K562 (cell line): ENCODE results near the gene KIAA0930. TPM values are rescaled to one million over a fixed set of nuclear protein-coding genes. Genes with fewer than 3 reads are reported as not detected.

Experiments
- ATAC-seq: fragments of 200-7000 bp; cut with Tn5 transposase; 3 replicates; pipeline ENCODE4 v1.9.1; 2020; ENCODE audit warnings: moderate library complexity
- BruUV-seq: library from RNA; stranded (reverse); fragments of 400-500 nt; replicated peaks from 2 replicates; lab custom pipeline; 2021; lab: Mats Ljungman, UMichigan
- CTCF ChIA-PET: fragments of 300-600 bp; formaldehyde crosslinking; extraction: SDS; loops from one replicate; lab custom pipeline; 2021; ENCODE audit warnings: low intra/inter-chr PET ratio; lab: Yijun Ruan, JAX
- POLR2A ChIA-PET: fragments of 300-600, 350-650 bp; sonication (Branson Sonifier 250); formaldehyde crosslinking; extraction: SDS; loops from one replicate; lab custom pipeline; 2021; ENCODE audit warnings: antibody characterized with exemption, inconsistent platforms; lab: Yijun Ruan, JAX
- DNase-seq, 4 experiments: peaks; one replicate each; pipeline versions ENCODE4 v3.0.0 to v3.0.0-alpha.2; 2011 to 2018; ENCODE audit warnings: low spot score in 3 of 4, mixed read lengths in 3 of 4; ENCODE audit errors: extremely low read depth in 1 of 4
- FAIRE-seq: peaks from 2 replicates; lab custom pipeline; 2011; peaks lifted over from hg19 to GRCh38; lab: Jason Lieb, UNC
- H2AFZ ChIP-seq: 2 replicates; pipeline ENCODE4 v1.6.0; 2011; ENCODE audit warnings: low read depth, low read length, control low read depth, inconsistent platforms
- H3K27ac ChIP-seq: fragments of 200-600 bp; 3 replicates; pipeline ENCODE4 v1.8.0; 2011; ENCODE audit warnings: low read depth, mild to moderate bottlenecking, control low read depth, inconsistent platforms, low read length, moderate library complexity, mixed read lengths; ENCODE audit errors: extremely low read depth
- H3K27me3 ChIP-seq, 2 experiments: fragments of 300-600 bp in 1 of 2; 2 replicates in 1 of 2; 3 replicates in 1 of 2; pipeline versions ENCODE4 v1.6.0 to v1.8.0; 2011; ENCODE audit warnings: inconsistent platforms in 2 of 2, low read length in 2 of 2, mild to moderate bottlenecking in 1 of 2, mixed read lengths in 1 of 2, moderate library complexity in 1 of 2; ENCODE audit not compliant: control insufficient read depth in 2 of 2, insufficient read depth in 2 of 2
- H3K36me3 ChIP-seq: fragments of 300-600 bp; 3 replicates; pipeline ENCODE4 v1.8.0; 2011; ENCODE audit warnings: mild to moderate bottlenecking, low read length, inconsistent platforms; ENCODE audit not compliant: control insufficient read depth, insufficient read depth
- H3K4me1 ChIP-seq, 2 experiments: fragments of 200-600 bp in 1 of 2; replicated peaks in 1 of 2; 2 replicates in 1 of 2; 3 replicates in 1 of 2; pipeline versions ENCODE4 v1.5.1 to v1.8.0; 2011; ENCODE audit warnings: inconsistent platforms in 2 of 2, low read length in 2 of 2, mild to moderate bottlenecking in 1 of 2, mixed read lengths in 1 of 2, moderate library complexity in 1 of 2; ENCODE audit not compliant: control insufficient read depth in 2 of 2, insufficient read depth in 2 of 2
- H3K4me2 ChIP-seq: 2 replicates; pipeline ENCODE4 v1.6.1; 2011; ENCODE audit warnings: low read length, control low read depth, inconsistent platforms, mixed read lengths; ENCODE audit not compliant: insufficient read depth
- H3K4me3 ChIP-seq: fragments of 200-600 bp; sonication (generic), shearing (Covaris generic); 2 replicates; pipeline ENCODE4 v1.5.1; 2016; ENCODE audit warnings: control low read depth, inconsistent platforms
- H3K79me2 ChIP-seq: fragments of 200-600 bp; 3 replicates; pipeline ENCODE4 v1.8.0; 2011; ENCODE audit warnings: low read length, inconsistent platforms; ENCODE audit not compliant: control insufficient read depth, insufficient read depth
- H3K9ac ChIP-seq, 2 experiments: 2 replicates each; pipeline versions ENCODE4 v1.6.0 to v1.6.1; 2011; ENCODE audit warnings: low read depth in 2 of 2, low read length in 2 of 2, control low read depth in 1 of 2, inconsistent platforms in 1 of 2, mild to moderate bottlenecking in 1 of 2, mixed read lengths in 1 of 2; ENCODE audit not compliant: insufficient read depth in 1 of 2
- H3K9me1 ChIP-seq: one replicate; pipeline ENCODE4 v1.6.0; 2011; ENCODE audit warnings: inconsistent platforms, mild to moderate bottlenecking, low read length, moderate library complexity; ENCODE audit not compliant: control insufficient read depth, insufficient read depth
- H3K9me3 ChIP-seq: replicated peaks from 2 replicates; pipeline ENCODE4 v1.5.1; 2011; ENCODE audit warnings: low read depth, low read length, inconsistent platforms; ENCODE audit not compliant: control insufficient read depth, insufficient read depth
- H4K20me1 ChIP-seq: replicated peaks from 2 replicates; pipeline ENCODE4 v1.6.1; 2011; ENCODE audit warnings: low read length, inconsistent platforms, mixed read lengths; ENCODE audit not compliant: control insufficient read depth, insufficient read depth
- CHD4 ChIP-seq: fragments of 200-600 bp; sonication (generic); IDR thresholded peaks from 3 replicates; pipeline ENCODE4 v1.6.1; 2012; ENCODE audit warnings: low read depth, mild to moderate bottlenecking, mixed read lengths, low read length, inconsistent platforms; ENCODE audit not compliant: insufficient read depth, insufficient replicate concordance, poor library complexity, severe bottlenecking
- ETV6 ChIP-seq, 3 experiments: fragments of 150-350 bp in 1 of 3; sonication (generic) in 1 of 3; formaldehyde crosslinking in 1 of 3; IDR thresholded peaks; 2 replicates each; pipeline versions ENCODE4 v1.6.1 to v1.8.0; 2014 to 2022; ENCODE audit warnings: borderline replicate concordance in 2 of 3, low read depth in 2 of 3, antibody characterized with exemption in 1 of 3, low read length in 1 of 3, mild to moderate bottlenecking in 1 of 3, missing genetic modification reagents in 1 of 3
- FOXA3 ChIP-seq, 2 experiments: fragments of 450-650 bp in 1 of 2; sonication (generic) in 1 of 2; formaldehyde crosslinking; IDR thresholded peaks in 1 of 2; conservative IDR thresholded peaks in 1 of 2; 2 replicates each; pipeline versions ENCODE4 v1.4.0 to v1.8.0; 2020 to 2022; ENCODE audit warnings: mild to moderate bottlenecking in 2 of 2, missing genetic modification reagents in 1 of 2
- FOXP1 ChIP-seq: sonication (generic); formaldehyde crosslinking; IDR thresholded peaks from 2 replicates; pipeline ENCODE4 v1.8.0; 2022; ENCODE audit warnings: mild to moderate bottlenecking, missing genetic modification reagents
- NCOA4 ChIP-seq: fragments of 450-650 bp; IDR thresholded peaks from 2 replicates; pipeline ENCODE4 v1.6.1; 2018; ENCODE audit warnings: mild to moderate bottlenecking; ENCODE audit not compliant: partially characterized antibody
- NCOA6 ChIP-seq: fragments of 450-650 bp; IDR thresholded peaks from 2 replicates; pipeline ENCODE4 v1.6.1; 2017; ENCODE audit warnings: mild to moderate bottlenecking
- NFATC3 ChIP-seq: fragments of 450-650 bp; IDR thresholded peaks from 2 replicates; pipeline ENCODE4 v1.6.1; 2017; ENCODE audit warnings: mild to moderate bottlenecking
- NONO ChIP-seq, 2 experiments: fragments of 200-400 bp in 1 of 2; fragments of 450-650 bp in 1 of 2; formaldehyde crosslinking in 1 of 2; IDR thresholded peaks; 2 replicates each; pipeline ENCODE4 v1.6.1; 2017; ENCODE audit warnings: low read depth in 2 of 2, mild to moderate bottlenecking in 2 of 2, moderate library complexity in 2 of 2, low read length in 1 of 2
- RAD51 ChIP-seq: fragments of 450-650 bp; IDR thresholded peaks from 2 replicates; pipeline ENCODE4 v1.7.1; 2016; ENCODE audit warnings: low read depth, mild to moderate bottlenecking, borderline replicate concordance
- SMC3 ChIP-seq: conservative IDR thresholded peaks from 2 replicates; pipeline ENCODE4 v1.6.1; 2011; ENCODE audit warnings: low read depth, low read length, improper control_type of control experiment; ENCODE audit not compliant: insufficient read depth
- ZBTB1 ChIP-seq: sonication (generic); formaldehyde crosslinking; IDR thresholded peaks from 2 replicates; pipeline ENCODE4 v1.8.1; 2023; ENCODE audit warnings: missing genetic modification reagents, low read depth, mild to moderate bottlenecking, borderline replicate concordance
- ZNF134 ChIP-seq: fragments of 250-450 bp; sonication (Bioruptor Pico); conservative IDR thresholded peaks from 2 replicates; pipeline ENCODE4 v1.4.0; 2020
- WGBS: fragments of 100-300 bp; shearing (Covaris generic); methylation state at CpG from one replicate; pipeline ENCODE4 v1.1.6; 2016; ENCODE audit warnings: low coverage, mixed read lengths; ENCODE audit not compliant: insufficient coverage; ENCODE audit errors: missing lambda C conversion rate; 5-methylcytosine and 5-hydroxymethylcytosine counted together
- in situ Hi-C: fragments of 300-500 bp; cut with MboI; formaldehyde crosslinking; loops from 4 replicates; pipeline ENCODE4 v1.15.0; 2018; ENCODE audit warnings: inconsistent platforms, mixed read lengths
- intact Hi-C: fragments of 100-400 bp; cut with micrococcal nuclease; formaldehyde crosslinking; loops from 2 replicates; pipeline ENCODE4 v1.14.2; 2022
- polyA plus RNA-seq, 8 experiments: library from polyadenylated mRNA; depleted of rRNA in 4 of 8; stranded (reverse) in 5 of 8; unstranded in 3 of 8; fragments of >200 nt; fragmentation: Nextera tagmentation in 2 of 8; fragmentation: Illumina TruSeq in 1 of 8; extraction: Ambion mirVana in 2 of 8; extraction: Trizol in 1 of 8; gene quantifications; 2 replicates each; pipeline versions ENCODE4 v1.2.1 to v1.2.3, GENCODE V29; 2011 to 2014; ENCODE audit warnings: inconsistent platforms in 1 of 8, missing spikeins in 1 of 8
- total RNA-seq, 7 experiments: library from RNA; depleted of rRNA in 6 of 7; stranded (reverse); fragments of >200 nt in 6 of 7; fragmentation: Illumina TruSeq in 2 of 7; extraction: Trizol in 2 of 7; gene quantifications; 2 replicates each; pipeline versions ENCODE4 v1.2.1 to v1.2.3, GENCODE V29; 2011 to 2021; ENCODE audit warnings: low replicate concordance in 1 of 7
- TF ChIP-seq, protein P1 (sequence below): fragments of 450-650 bp; formaldehyde crosslinking; IDR thresholded peaks from 2 replicates; pipeline ENCODE4 v1.4.0; 2020; ENCODE audit warnings: mild to moderate bottlenecking, mixed read lengths
- TF ChIP-seq, protein P2 (sequence below): fragments of 450-650 bp; IDR thresholded peaks from 2 replicates; pipeline ENCODE4 v1.6.1; 2016; ENCODE audit warnings: antibody characterized with exemption

KIAA0930 gene
- total and polyA plus RNA-seq, 9 of the 15 experiments (the other 6 are each of a cell fraction or from before 2014, with no cell fraction given), result 0.24 to 12.1 (median 6.4) TPM

DNA sequence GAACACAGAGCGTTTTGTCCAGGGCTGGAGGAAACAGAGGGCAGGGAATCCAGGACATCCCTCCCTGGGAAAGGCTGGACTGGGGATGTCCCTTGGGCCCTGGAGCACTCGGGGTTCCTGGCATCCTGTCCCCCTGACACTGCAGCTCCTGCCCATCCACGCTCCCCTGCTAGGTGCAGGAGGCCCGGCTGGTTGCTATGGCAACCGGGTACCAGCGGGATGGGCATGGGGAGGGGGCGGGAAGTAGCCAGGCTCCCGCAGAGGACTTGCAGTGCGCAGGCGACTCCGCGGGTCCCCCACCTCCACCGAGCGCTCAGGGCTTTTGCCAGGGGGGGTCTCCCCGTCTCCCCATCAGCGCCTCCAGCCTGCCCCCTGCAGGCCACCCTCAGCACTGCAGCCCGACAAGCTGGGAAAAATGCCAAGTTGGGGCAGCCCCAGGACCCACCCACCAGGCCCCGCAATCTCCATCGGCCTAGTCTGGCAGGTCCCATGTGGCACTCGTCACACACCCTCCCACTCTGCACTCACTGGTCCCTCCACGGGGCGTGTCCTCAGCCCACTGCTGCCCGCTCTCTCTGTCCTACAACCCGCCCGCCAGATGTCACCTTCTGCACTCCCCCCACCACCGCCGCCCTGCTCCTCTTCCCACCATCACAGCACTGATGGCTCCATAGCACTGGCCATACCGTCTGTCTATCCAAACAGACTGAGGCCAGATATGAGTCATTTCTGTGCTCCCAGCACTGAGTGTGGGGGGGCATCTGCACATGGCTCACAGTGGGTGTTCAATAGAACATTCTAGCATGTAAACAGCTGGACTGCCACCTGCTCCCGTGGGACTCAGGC is 31.5 kb downstream of the KIAA0930 start (continued):
- TF ChIP-seq ZBTB1, result no peak
- TF ChIP-seq NFATC3, result no peak
- TF ChIP-seq, all 486 proteins: peak for 16

DNA sequence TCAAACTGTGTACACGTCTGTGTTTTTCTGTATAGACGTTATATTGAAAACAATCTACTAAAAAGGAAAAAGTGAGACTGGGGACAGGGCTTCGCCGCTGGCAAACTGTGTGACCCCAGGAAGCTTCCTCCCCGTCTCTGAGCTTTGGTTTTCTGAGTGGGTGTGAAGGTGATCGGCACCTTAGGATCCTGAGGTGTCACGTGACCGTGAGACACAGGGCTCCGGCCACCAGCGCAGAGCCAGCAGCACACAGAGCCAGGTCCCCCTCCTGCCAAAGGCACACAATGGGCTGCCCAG is 32.0 kb downstream of the KIAA0930 start:
- Histone ChIP-seq H3K9me3 (no peaks in the 10 kb centered on the region), H3K27ac (no peak overlapping the region), H3K4me1 (peaks cover 0 to 27% of the 10 kb centered on the region in 2 experiments; a peak in 2 of 5 replicates), H3K4me3 (no peak overlapping the region), H3K9ac (no peak overlapping the region), H4K20me1 (peaks cover 15% of the 10 kb centered on the region; the same call in 1 of the 2 replicates), H3K4me2 (no peak overlapping the region), H3K79me2 (no peaks in the 10 kb centered on the region), H3K9me1 (no peaks in the 10 kb centered on the region), H3K36me3 (no peaks in the 10 kb centered on the region), H2AFZ (no peak overlapping the region), H3K27me3 (peaks cover 0 to 8% of the 10 kb centered on the region in 2 experiments; a peak in 2 of 5 replicates)
- FAIRE-seq (no peak), ATAC-seq (no peak), DNase-seq (no peak)
- in situ Hi-C loops (no loop called here), intact Hi-C loops (loop anchor here (10.0 kb wide), 1 partner anchor 104 kb away; no protein-coding TSS in a partner anchor)
- WGBS, result 42% methylated on average over 9 of the region's 10 CpGs
- TF ChIP-seq CHD4, result no peak
- no peak for TF ChIP-seq FOXP1 (CRISPR knock-in tag)
- no peak for TF ChIP-seq ETV6 (IDR thresholded peaks at IDR 0.05; ENCODE audit: borderline replicate concordance in 1 of 2, low read depth in 2 of 2, low read length in 1 of 2)
- no peak for TF ChIP-seq ETV6 (CRISPR knock-in tag; IDR thresholded peaks at IDR 0.05; ENCODE audit: borderline replicate concordance)
- no peak for TF ChIP-seq NFATC3
- no peak for TF ChIP-seq SMC3
- no peak for TF ChIP-seq NONO (IDR thresholded peaks at IDR 0.05; ENCODE audit: low read depth in 2 of 2, low read length in 1 of 2)
- TF ChIP-seq NCOA6, result no peak
- no peak for TF ChIP-seq ZNF134 (CRISPR knock-in tag)
- TF ChIP-seq, protein P1, sequence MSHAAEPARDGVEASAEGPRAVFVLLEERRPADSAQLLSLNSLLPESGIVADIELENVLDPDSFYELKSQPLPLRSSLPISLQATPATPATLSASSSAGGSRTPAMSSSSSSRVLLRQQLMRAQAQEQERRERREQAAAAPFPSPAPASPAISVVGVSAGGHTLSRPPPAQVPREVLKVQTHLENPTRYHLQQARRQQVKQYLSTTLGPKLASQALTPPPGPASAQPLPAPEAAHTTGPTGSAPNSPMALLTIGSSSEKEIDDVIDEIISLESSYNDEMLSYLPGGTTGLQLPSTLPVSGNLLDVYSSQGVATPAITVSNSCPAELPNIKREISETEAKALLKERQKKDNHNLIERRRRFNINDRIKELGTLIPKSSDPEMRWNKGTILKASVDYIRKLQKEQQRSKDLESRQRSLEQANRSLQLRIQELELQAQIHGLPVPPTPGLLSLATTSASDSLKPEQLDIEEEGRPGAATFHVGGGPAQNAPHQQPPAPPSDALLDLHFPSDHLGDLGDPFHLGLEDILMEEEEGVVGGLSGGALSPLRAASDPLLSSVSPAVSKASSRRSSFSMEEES (CRISPR knock-in tag), result peak; percentile 62
- no peak for TF ChIP-seq FOXA3 (CRISPR knock-in tag; conservative IDR thresholded peaks at IDR 0.05 in 1 of 2, IDR thresholded peaks at IDR 0.05 in 1 of 2)
- TF ChIP-seq, protein P2, sequence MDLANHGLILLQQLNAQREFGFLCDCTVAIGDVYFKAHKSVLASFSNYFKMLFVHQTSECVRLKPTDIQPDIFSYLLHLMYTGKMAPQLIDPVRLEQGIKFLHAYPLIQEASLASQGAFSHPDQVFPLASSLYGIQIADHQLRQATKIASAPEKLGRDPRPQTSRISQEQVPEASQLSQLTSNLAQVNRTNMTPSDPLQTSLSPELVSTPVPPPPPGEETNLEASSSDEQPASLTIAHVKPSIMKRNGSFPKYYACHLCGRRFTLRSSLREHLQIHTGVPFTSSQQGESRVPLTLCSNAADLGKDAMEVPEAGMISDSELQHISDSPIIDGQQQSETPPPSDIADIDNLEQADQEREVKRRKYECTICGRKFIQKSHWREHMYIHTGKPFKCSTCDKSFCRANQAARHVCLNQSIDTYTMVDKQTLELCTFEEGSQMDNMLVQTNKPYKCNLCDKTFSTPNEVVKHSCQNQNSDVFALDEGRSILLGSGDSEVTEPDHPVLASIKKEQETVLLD, result no peak
- TF ChIP-seq RAD51, result 0 out of 2 replicates have a peak, but pooled peaks have one; percentile 33
- TF ChIP-seq NCOA4, result no peak
- ChIA-PET CTCF (interaction anchor here (0.6 kb wide), 1 partner anchor 1035 kb away, joined by 4 read pairs; no protein-coding TSS in a partner anchor), POLR2A (interaction anchor here (0.6 to 0.7 kb wide), 2 partner anchors 11 to 52 kb away, joined by 3 read pairs; no protein-coding TSS in a partner anchor)
- no TSS peak for BruUV-seq
